GM12892 (cell line): ENCODE data around the gene SLC27A1.
"Not testable (repeated sequence)": the region's sequence is repeated elsewhere in the genome, so short reads cannot be mapped to it uniquely, and the experiment has no call there.

ENCODE experiments used
- DNase-seq: peaks from one replicate; pipeline ENCODE4 v3.0.0; 2011; ENCODE audit not compliant: insufficient read length
- FAIRE-seq: peaks from 2 replicates; lab custom pipeline; 2011; peaks lifted over from hg19 to GRCh38; lab: Jason Lieb, UNC
- POLR2A ChIP-seq: IDR thresholded peaks from 2 replicates; pipeline ENCODE4 v1.6.1; 2011; ENCODE audit warnings: low read depth, low read length, control low read depth
- POLR2AphosphoS5 ChIP-seq: IDR thresholded peaks from 2 replicates; pipeline ENCODE4 v1.6.1; 2011; ENCODE audit warnings: low read depth, low read length, control low read depth
- TAF1 ChIP-seq: IDR thresholded peaks from 2 replicates; pipeline ENCODE4 v1.6.1; 2011; ENCODE audit warnings: low read depth, mild to moderate bottlenecking, control low read depth, low read length, borderline replicate concordance

Gene SLC27A1

GRCh38 chr19:17506745-17507144, 36.4 kb downstream of the SLC27A1 start:
- FAIRE-seq (no peak), DNase-seq (no peak)
- no peak for TF ChIP-seq POLR2A
- no peak for TF ChIP-seq TAF1

- not testable (repeated sequence) for DNase-seq, FAIRE-seq
Measured at GRCh38 chr19:17508558-17508933, 38.2 kb downstream of the SLC27A1 start.

GRCh38 chr19:17510220-17510993, 40.1 kb downstream of the SLC27A1 start:
- TF ChIP-seq POLR2AphosphoS5: no peak
- TF ChIP-seq POLR2A: no peak

GRCh38 chr19:17511724-17512573, 41.6 kb downstream of the SLC27A1 start:
- TF ChIP-seq TAF1 (peak; percentile 36; the same call in 1 of the 2 replicates), POLR2A (no peak; the same call in 1 of the 2 replicates), POLR2AphosphoS5 (0 out of 2 replicates have a peak, but pooled peaks have one; percentile 1)
- DNase-seq: peak; percentile 84
- FAIRE-seq: peak; percentile 85

More at GRCh38 chr19:17510220-17510993, 40.1 kb downstream of the SLC27A1 start:
- FAIRE-seq: no peak
- no peak for DNase-seq

GRCh38 chr19:17512574-17512939, 42.2 kb downstream of the SLC27A1 start:
- FAIRE-seq: no peak
- no peak for DNase-seq
- TF ChIP-seq POLR2AphosphoS5 (no peak), POLR2A (no peak), TAF1 (no peak)

- no peak for DNase-seq
- no peak for FAIRE-seq
- TF ChIP-seq POLR2A (peak; percentile 29; the same call in 1 of the 2 replicates), TAF1 (no peak)
Measured at GRCh38 chr19:17515408-17516149, 45.3 kb downstream of the SLC27A1 start.

GRCh38 chr19:17517898-17518297, 47.6 kb downstream of the SLC27A1 start:
- no peak for FAIRE-seq

GRCh38 chr19:17518654-17519053, 48.3 kb downstream of the SLC27A1 start:
- FAIRE-seq: not testable (repeated sequence)

More at GRCh38 chr19:17517898-17518297, 47.6 kb downstream of the SLC27A1 start:
- no peak for TF ChIP-seq TAF1
- no peak for TF ChIP-seq POLR2AphosphoS5
- DNase-seq: no peak

GRCh38 chr19:17519967-17520366, 49.6 kb downstream of the SLC27A1 start:
- no peak for TF ChIP-seq POLR2AphosphoS5
- no peak for TF ChIP-seq POLR2A
- TF ChIP-seq TAF1: no peak
- DNase-seq (no peak), FAIRE-seq (no peak)

More at GRCh38 chr19:17518654-17519053, 48.3 kb downstream of the SLC27A1 start:
- DNase-seq: not testable (repeated sequence)

- no peak for FAIRE-seq
- TF ChIP-seq TAF1: no peak
- TF ChIP-seq POLR2AphosphoS5: no peak
- TF ChIP-seq POLR2A: no peak
- no peak for DNase-seq
Measured at GRCh38 chr19:17520865-17521264, 50.5 kb downstream of the SLC27A1 start.

GRCh38 chr19:17522988-17523872, 52.9 kb downstream of the SLC27A1 start:
- FAIRE-seq (peak; percentile 99), DNase-seq (peak; percentile 84)
- peak; percentile 65 for TF ChIP-seq POLR2A
- peak; percentile 73; the same call in 1 of the 2 replicates for TF ChIP-seq POLR2AphosphoS5
- peak; percentile 31; the same call in 1 of the 2 replicates for TF ChIP-seq TAF1

GRCh38 chr19:17524651-17525050, 54.3 kb downstream of the SLC27A1 start:
- DNase-seq (no peak), FAIRE-seq (no peak)
- TF ChIP-seq POLR2A: no peak
- no peak for TF ChIP-seq TAF1
- no peak for TF ChIP-seq POLR2AphosphoS5
